Stimulated activated CD4-positive, alpha-beta T cell treated with anti-CD3 and anti-CD28 coated beads, Interleukin-1b, Interleukin-23, amount 100 ng/mL, for 1 hour (primary cell): ENCODE results near the gene EMC9.
A peak's percentile ranks its signal among the peaks of the same experiment; 100 is the strongest.

Experiments
- DNase-seq, 2 donors: peaks; one replicate each; pipeline ENCODE4 v3.0.0-alpha.2; 2020; ENCODE audit warnings: low read depth in 2 of 2

Gene EMC9

DNA sequence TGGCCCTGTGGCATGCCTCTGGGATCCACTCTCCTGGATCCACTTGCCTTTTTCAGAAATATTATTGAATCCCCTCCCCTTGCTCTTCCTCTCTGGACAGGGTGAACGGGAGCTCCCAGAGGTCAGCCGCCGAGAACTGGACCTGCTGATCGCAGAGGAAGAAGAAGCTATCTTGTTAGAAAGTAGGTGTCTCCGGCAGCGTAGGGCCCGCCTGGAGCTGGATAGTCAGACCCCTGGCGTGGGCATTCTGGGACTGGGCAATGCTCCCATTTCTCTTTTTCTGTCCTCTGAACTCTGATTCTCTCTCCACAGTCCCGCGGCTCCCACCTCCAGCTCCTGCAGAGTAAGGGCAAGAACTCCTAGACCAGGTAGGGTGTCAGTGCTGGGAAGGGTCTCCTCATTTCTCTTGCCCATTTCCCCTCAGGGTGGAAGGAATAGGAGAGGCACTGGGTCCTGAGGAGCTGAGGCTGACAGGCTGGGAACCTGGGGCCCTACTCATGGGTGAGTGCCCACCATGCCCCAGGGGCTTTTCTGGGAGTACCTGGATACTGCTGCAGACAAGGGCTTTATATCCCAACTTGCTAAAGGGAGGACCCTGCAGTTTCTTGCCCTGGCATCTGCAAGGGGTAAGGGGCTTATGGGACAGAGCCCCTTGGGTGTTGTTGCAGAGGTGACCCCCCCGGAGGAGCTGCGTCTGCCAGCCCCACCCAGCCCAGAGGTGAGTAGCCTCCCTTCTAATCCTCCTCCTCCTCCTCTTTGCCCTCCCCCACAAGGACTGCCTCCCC lies 35.8 kb upstream of the EMC9 start:
- DNase-seq = no peak

DNA sequence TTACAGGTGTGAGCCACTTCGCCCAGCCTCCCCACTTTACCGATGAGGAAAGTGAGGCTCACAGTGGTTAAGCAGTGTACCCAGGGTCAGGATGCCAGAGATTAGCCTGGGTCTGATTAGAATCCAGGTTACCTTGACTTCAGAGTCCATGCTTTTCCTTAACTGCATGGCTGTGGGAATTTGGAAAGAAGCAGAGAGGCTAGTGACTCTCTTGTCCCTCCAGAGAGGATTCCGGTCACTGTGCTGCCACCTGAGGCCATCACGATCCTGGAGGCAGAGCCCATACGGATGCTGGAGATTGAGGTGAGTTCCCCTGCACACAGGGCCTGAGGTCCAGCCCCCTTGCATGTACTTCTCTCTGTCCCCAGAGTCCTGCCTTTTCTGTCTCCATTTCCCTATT lies 35.2 kb upstream of the EMC9 start:
- DNase-seq = no peak

DNA sequence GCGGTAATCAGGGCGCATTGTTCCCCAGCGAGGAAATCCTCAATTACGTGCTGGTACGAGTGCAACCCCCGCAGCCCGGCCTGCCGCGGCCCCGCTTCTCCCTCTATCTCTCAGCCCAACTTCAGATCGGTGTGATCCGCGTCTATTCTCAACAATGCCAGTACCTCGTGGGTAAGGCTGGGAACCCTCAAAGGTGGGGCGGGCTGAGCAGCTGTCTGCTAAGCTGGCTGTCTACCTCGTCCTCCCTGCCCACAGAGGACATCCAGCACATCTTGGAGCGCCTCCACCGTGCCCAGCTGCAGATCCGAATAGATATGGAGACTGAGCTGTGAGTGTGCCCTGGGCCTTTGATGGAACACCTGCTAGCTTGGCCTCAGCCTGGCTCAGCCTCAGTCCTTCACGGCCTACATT lies 31.5 kb upstream of the EMC9 start:
- no peak for DNase-seq

GRCh38 chr14:24172261-24172860 lies 31.0 kb upstream of the EMC9 start:
- DNase-seq = no peak

- peak in 1 of 2 donors; percentile 38 for DNase-seq
Measured at GRCh38 chr14:24171422-24172260, 30.2 kb upstream of the EMC9 start, which contains the start of gene REC8. REC8 (plus strand) TSS chr14:24172080; CDS start chr14:24172553, 473 bp downstream.

- DNase-seq = no peak
Measured at GRCh38 chr14:24167469-24168114, 26.2 kb upstream of the EMC9 start.

DNA sequence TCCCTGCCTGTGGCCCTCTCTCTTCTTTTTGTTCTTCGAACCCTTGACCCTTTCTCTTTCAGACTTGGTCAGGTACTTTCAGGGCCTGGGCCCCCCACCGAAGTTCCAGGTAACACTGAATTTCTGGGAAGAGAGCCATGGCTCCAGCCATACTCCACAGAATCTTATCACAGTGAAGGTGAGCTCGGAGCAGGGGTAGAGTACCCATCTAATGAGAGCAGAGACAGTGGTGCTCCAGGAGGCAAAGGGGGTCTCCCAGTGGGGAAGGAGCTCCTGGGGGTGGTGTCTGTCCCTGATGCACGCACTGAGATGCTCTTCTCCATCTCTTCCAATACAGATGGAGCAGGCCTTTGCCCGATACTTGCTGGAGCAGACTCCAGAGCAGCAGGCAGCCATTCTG lies 24.4 kb upstream of the EMC9 start:
- no peak for DNase-seq

DNA sequence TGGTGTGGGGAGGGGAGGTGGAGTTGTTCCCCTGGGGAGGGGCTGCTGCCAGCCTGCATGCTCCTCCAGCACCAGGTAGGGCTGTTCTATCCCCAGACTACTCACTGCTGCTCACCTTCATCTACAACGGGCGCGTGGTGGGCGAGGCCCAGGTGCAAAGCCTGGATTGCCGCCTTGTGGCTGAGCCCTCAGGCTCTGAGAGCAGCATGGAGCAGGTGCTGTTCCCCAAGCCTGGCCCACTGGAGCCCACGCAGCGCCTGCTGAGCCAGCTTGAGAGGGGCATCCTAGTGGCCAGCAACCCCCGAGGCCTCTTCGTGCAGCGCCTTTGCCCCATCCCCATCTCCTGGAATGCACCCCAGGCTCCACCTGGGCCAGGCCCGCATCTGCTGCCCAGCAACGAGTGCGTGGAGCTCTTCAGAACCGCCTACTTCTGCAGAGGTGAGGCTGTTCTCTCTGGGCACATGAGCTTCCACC lies 23.2 kb upstream of the EMC9 start:
- DNase-seq = no peak

DNA sequence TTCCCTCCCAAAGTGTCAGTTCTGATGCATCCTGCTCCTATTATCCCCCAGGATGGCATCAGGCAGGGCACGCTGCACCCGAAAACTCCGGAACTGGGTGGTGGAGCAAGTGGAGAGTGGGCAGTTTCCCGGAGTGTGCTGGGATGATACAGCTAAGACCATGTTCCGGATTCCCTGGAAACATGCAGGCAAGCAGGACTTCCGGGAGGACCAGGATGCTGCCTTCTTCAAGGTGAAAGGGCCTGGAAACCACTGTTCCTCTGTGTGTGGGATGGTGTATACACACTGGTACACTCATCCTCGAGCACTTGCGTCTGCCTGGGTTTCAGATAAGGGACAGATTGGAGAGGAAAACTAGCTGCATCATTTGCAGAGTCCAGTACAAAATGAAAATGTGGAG lies 20.7 kb upstream of the EMC9 start:
- DNase-seq = no peak

DNA sequence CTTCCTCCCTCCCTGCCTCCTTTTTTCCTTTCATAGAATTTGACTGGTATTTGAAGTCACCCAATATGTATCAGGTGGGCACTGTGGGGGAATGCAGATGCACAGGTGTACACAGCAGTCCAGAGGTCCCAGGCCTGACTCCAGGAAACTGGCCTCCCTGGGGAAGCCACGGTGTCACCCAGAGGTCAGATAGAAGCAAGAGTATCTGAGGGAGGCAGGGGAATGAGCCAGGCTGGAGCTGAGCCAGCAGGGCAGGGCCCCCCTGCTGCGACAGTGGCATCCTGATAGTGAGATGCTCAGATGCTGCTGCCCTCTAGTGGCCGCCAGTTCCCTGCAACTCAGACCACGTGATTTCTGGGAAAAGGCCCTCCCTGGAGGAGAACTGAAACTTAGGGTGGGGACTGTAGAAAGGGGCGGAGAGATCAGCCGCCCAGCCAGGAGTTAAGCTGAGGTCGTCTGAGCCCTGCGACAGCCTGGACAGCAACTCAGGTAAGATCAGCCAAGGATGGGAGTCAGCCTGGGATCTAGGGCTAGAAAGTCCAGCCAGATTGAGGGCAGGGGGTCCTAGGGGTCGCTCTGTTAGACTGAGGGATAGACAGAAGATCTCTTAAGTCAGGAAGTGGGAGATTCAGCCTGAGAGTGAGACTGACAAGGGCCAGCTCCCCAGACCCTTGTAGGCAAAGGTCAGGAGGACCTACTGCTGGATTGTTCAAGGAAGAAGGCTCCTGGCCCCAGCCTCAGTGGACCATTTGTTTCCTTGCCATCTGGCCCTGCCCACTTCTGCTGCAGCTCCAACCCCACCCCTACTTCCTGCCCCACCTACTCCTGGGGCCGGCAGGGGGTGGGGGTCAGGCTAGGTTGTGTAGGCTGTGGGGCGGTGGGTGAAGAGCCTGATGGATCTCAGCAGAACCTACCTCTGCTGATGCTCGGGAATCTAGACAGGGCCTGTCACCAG lies 19.7 kb upstream of the EMC9 start, which contains the start of gene IRF9:
IRF9 (plus strand) TSS at position 416 of the 955 bp plus-strand sequence. CDS start 880 bp downstream, outside the sequence.
- DNase-seq = peak; percentile 95 to 98

DNA sequence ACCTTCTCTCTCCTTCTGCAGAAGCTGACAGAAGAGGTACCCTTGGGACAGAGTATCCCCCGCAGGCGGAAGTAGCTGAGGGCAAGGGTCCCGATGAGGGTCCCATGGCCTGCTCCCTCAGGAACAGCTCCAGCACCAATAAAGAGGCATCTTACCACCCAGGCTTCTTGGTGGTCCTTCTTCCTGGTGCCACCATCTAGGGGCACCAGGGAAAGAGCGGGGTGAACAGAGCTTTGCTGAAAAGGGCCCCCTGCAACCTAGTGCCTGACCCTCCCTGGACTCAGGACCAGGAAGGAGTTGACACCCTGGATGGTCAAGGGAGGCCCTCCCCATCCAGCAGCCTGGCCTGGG lies 19.1 kb upstream of the EMC9 start:
- DNase-seq = no peak

GRCh38 chr14:24159777-24160498 lies 18.5 kb upstream of the EMC9 start:
- DNase-seq = no peak

DNA sequence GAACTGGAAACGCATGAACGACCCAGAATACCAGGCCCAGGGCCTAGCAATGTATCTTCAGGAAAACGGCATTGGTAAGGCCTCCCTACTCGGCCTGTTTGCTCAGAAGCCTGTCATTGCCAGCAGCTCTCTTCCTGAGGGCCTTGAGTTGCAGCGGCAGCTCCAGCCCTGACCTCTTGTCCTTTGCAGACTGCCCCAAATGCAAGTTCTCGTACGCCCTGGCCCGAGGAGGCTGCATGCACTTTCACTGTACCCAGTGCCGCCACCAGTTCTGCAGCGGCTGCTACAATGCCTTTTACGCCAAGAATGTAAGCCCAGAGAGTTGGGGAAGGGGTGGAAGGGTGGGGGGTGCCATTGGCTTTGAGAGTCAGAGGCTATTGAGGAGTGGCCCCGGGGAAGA lies 15.9 kb upstream of the EMC9 start:
- DNase-seq = no peak

DNA sequence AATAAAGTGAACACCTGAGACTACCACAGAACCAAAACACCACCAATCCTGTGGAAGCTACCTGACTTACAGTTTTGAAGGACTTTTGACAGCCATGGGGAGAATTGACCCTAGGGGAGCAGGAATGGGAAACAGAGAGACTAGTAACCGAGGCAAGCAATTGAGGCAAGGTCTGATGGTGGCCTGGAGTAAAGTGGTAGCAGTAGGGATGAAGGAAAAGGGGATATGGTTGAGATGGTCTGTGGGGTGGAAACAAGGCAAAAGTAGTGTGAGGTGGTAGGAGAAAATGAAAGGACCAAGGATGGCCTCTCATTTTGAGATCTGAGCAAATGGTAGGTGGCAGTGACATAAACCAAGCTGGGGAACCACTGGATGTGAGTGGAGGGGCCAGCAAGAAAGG lies 15.4 kb upstream of the EMC9 start:
- no peak for DNase-seq

DNA sequence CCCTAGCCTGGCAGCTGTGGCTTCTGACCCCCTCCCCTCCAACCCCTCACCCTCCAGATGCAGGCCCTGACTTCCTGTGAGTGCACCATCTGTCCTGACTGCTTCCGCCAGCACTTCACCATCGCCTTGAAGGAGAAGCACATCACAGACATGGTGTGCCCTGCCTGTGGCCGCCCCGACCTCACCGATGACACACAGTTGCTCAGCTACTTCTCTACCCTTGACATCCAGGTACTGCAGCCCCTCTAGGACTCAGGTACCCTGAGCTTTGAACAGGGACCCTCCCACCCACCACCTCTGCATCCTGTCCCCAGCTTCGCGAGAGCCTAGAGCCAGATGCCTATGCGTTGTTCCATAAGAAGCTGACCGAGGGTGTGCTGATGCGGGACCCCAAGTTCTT lies 13.7 kb upstream of the EMC9 start:
- DNase-seq = no peak

GRCh38 chr14:24151404-24152080 lies 10.2 kb upstream of the EMC9 start:
- DNase-seq = no peak

DNA sequence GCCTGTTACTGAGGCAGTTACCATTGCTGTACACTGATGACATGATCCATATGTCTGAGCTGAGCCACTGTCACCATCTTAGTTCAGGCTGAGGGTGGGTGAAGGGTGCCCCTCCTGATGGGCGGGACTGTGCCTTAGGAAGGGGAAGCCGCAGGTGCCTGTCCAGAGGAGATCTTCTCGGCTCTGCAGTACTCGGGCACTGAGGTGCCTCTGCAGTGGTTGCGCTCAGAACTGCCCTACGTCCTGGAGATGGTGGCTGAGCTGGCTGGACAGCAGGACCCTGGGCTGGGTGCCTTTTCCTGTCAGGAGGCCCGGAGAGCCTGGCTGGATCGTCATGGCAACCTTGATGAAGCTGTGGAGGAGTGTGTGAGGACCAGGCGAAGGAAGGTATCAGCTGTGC lies 9.6 kb upstream of the EMC9 start:
- no peak for DNase-seq

DNA sequence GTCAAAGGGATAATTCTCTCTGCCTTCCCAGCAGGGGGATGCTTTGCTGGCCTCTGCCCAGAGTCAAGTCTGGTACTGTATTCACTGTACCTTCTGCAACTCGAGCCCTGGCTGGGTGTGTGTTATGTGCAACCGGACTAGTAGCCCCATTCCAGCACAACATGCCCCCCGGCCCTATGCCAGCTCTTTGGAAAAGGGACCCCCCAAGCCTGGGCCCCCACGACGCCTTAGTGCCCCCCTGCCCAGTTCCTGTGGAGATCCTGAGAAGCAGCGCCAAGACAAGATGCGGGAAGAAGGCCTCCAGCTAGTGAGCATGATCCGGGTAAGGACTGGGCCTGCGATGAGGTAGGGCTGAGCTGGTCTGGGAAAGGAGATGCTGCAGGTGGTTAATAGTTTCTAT lies 9.2 kb upstream of the EMC9 start:
- DNase-seq = no peak

DNA sequence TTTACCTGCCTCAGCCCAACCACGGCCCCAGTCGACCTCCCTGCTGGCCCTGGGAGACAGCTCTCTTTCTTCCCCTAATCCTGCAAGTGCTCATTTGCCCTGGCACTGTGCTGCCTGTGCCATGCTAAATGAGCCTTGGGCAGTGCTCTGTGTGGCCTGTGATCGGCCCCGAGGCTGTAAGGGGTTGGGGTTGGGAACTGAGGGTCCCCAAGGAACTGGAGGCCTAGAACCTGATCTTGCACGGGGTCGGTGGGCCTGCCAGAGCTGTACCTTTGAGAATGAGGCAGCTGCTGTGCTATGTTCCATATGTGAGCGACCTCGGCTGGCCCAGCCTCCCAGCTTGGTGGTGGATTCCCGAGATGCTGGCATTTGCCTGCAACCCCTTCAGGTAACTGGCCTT lies 8.7 kb upstream of the EMC9 start:
- DNase-seq = no peak
